Activated naive CD8-positive, alpha-beta T cell treated with anti-CD3 and anti-CD28 coated beads, Interleukin-2, amount 50 U/mL, for 24 hours (primary cell): ENCODE data around the gene MFNG.
A peak's percentile ranks its signal among the peaks of the same experiment; 100 is the strongest.

Source experiments
- ATAC-seq: fragments of 150-1000 bp; cut with Tn5 transposase; one replicate; pipeline ENCODE4 v1.10.0; 2021
- DNase-seq: peaks from one replicate; pipeline ENCODE4 v3.0.0; 2021
- H3K27ac Mint-ChIP-seq: one replicate; pipeline ENCODE4 v1.8.0; 2021; ENCODE audit warnings: mild to moderate bottlenecking, mixed read lengths
- H3K27me3 Mint-ChIP-seq: one replicate; pipeline ENCODE4 v1.8.0; 2021; ENCODE audit warnings: mixed read lengths
- H3K36me3 Mint-ChIP-seq: one replicate; pipeline ENCODE4 v1.8.0; 2021; ENCODE audit warnings: low read depth, mixed read lengths
- H3K4me1 Mint-ChIP-seq: one replicate; pipeline ENCODE4 v1.8.0; 2021; ENCODE audit warnings: mixed read lengths
- H3K4me3 Mint-ChIP-seq: one replicate; pipeline ENCODE4 v1.8.0; 2021; ENCODE audit warnings: mild to moderate bottlenecking, moderate library complexity, mixed read lengths
- H3K9me3 Mint-ChIP-seq: one replicate; pipeline ENCODE4 v1.8.0; 2021; ENCODE audit warnings: mixed read lengths

Gene MFNG

DNA sequence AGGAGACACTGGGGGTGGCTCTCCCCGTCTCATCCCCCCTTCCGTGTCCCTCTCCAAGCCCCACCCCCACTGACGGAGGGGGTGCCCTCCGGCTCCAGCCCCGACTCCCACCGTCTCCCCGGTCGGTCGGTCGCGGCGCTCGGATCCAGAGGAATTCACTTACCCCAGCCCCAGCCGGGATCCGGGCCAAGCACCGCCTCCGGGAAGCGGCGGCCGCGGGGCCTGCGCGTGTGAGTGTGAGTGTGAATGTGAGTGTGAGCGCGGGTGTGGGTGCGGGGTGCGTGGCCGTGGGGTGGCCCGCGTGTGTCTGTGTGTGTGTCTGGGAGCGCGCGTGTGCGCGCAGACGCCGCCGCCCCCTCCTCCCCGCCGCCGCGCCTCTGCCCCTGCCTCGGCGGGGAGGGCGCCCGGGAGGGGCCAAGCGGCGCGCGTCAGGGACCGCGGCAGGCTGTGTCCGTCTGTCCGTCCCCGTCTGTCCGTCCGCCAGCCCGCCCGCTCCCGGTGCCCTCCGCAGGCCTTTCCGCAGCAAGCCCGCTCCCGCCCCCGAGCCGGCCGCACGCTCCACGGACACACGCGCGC is 59.0 kb downstream of the MFNG start, which contains the start of gene ELFN2:
Gene ELFN2 (minus strand): TSS at position 345 of the 576 bp plus-strand sequence. CDS start 51,945 bp downstream, outside the sequence.
- H3K4me1 Mint-ChIP-seq, result peaks cover 24% of the 10 kb centered on the region
- DNase-seq, result no peak
- H3K9me3 Mint-ChIP-seq, result no peaks in the 10 kb centered on the region
- no peak within 1 kb of the TSS for H3K27ac Mint-ChIP-seq
- no peaks in the 10 kb centered on the region for H3K36me3 Mint-ChIP-seq
- no peak within 1 kb of the TSS for H3K4me3 Mint-ChIP-seq
- H3K27me3 Mint-ChIP-seq, result peaks cover 63% of the 10 kb centered on the region
- no peak for ATAC-seq

DNA sequence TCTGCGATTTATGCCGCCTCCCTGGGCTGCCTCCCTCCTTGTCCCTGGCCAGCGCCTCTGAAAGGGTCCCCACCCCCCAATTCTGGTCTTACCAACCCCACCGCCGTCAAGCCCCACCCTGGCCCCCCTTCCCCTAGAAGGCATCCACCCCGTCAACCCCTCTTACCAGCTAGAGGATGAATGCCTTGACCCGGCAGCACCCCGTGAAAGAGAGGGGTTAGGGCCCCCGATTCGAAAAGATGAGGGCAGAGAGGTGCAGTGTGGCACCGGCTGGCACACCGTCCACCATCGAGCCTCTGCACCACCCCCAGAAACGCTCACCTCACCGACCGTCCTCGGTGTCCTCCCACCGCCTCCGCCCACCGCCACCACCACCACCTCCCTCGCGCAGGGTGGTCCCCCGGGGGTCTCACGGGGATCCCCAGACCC is 59.5 kb downstream of the MFNG start:
- Mint-ChIP-seq H3K4me1 (peaks cover 22% of the 10 kb centered on the region), H3K36me3 (no peaks in the 10 kb centered on the region), H3K27me3 (peaks cover 67% of the 10 kb centered on the region), H3K4me3 (no peak overlapping the region), H3K27ac (no peak overlapping the region), H3K9me3 (no peaks in the 10 kb centered on the region)
- DNase-seq, result no peak
- ATAC-seq, result no peak

DNA sequence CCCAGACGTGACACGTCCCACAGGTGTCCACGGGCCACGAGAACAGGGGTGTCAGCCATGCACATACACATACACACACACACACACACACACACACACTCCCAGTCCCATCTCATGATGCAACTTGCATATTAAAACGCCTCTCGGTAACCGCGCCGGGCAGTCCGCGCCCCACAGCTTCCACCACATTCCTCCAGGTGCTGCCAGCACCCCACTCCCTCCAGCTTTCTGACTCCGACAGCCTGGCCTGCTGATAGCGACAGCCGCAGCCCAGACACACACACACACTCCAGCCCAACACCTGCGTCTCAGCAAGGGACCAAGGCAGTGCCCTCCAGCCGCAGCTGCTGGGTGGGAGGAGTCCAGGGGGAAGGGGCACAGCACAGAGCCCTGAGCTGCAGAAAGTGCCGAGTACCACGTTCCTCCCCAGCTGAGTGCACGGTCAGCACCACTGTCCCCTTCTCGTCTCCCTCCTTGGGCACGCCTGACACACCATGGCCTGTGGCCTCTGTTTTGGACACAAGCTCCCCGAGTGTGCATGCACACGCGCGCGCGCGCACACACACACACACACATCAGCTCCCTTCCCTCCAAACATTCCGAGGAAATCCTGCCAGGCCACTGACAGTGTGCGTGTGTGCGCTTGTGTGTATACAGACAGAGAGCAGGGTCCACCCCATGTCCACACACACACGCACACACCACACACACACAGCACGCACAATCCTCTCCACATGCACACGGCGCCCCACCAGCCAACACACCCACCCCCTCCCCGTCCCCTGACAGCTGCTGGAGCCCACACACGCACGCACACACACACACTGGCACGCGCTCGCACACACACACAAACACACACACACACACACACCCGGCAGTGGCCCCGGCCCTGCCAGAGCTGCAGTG is 60.1 kb downstream of the MFNG start:
- no peak for ATAC-seq
- H3K4me3 Mint-ChIP-seq, result no peak overlapping the region

DNA sequence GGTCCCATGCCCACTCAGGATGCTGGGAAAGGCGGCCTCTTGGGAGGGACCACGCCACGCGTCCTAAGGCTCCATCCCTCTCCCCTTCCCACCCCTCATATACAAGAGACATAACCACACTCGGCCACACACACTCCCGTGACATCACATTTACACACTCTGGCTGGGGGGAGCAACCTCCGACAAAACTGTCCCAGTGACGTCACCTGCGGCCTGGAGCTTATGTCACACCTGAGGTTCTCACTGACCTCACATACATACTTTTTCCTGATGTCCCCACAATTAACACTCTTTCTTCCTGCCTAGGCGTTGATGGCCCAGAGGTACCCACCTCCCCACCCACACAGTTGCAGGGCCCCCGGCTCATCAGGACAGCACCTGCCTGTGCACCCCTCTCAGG is 60.8 kb downstream of the MFNG start:
- no peak for DNase-seq
- Mint-ChIP-seq H3K4me1 (peaks cover 16% of the 10 kb centered on the region), H3K36me3 (no peaks in the 10 kb centered on the region), H3K27ac (no peak overlapping the region), H3K9me3 (no peaks in the 10 kb centered on the region), H3K4me3 (no peak overlapping the region), H3K27me3 (peaks cover 70% of the 10 kb centered on the region)
- no peak for ATAC-seq

More for the DNA sequence above, 60.1 kb downstream of the MFNG start:
- Mint-ChIP-seq H3K9me3 (no peaks in the 10 kb centered on the region), H3K27ac (no peak overlapping the region), H3K27me3 (peaks cover 70% of the 10 kb centered on the region), H3K4me1 (peaks cover 18% of the 10 kb centered on the region), H3K36me3 (no peaks in the 10 kb centered on the region)
- no peak for DNase-seq

DNA sequence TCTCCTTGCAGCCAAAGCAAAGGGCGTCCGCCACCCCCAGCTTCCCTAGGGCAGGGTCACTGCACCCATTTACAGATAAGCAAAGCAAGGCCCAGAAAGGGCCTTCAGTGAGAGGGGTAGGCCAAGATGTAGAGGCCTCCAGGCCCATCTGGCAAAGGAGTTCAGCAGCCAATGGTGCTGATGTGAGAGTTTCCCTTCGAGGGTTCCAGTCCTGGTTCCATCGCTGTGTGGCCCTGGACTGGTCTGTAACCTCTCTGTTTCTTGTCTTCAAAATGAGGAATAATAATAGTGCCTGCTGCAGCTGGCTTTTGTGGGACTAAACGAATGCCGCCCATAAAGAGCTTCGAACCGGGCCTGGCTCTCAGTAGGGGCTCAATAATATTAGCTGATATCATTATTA is 62.9 kb downstream of the MFNG start:
- ATAC-seq (no peak), DNase-seq (no peak)
- H3K4me3 Mint-ChIP-seq, result no peak overlapping the region
- H3K27ac Mint-ChIP-seq, result no peak overlapping the region
- peaks cover 70% of the 10 kb centered on the region for H3K27me3 Mint-ChIP-seq
- no peaks in the 10 kb centered on the region for H3K36me3 Mint-ChIP-seq
- H3K4me1 Mint-ChIP-seq, result peaks cover 20% of the 10 kb centered on the region
- H3K9me3 Mint-ChIP-seq, result no peaks in the 10 kb centered on the region

DNA sequence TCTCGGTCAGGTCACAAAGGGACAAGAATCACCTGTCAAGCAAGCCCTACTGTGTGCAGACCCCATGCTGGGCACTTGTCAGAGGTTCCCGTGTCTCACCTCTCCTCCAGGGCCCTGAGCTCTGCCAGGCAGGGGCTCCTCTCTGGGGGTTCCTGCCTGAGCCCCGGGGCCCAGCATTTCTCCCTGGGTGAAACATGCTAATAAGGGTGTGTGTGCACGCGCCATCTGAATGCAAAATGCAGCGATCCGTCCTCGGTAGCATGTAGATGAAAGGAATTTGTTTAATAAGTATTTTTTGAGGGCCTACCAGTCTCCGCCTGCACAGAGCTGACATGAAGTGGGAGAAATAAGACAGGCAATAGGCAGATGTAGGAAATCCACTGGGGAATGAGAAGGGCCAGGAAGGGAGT is 64.7 kb downstream of the MFNG start:
- Mint-ChIP-seq H3K4me3 (no peak overlapping the region), H3K27me3 (peaks cover 70% of the 10 kb centered on the region), H3K4me1 (peaks cover 27% of the 10 kb centered on the region)

DNA sequence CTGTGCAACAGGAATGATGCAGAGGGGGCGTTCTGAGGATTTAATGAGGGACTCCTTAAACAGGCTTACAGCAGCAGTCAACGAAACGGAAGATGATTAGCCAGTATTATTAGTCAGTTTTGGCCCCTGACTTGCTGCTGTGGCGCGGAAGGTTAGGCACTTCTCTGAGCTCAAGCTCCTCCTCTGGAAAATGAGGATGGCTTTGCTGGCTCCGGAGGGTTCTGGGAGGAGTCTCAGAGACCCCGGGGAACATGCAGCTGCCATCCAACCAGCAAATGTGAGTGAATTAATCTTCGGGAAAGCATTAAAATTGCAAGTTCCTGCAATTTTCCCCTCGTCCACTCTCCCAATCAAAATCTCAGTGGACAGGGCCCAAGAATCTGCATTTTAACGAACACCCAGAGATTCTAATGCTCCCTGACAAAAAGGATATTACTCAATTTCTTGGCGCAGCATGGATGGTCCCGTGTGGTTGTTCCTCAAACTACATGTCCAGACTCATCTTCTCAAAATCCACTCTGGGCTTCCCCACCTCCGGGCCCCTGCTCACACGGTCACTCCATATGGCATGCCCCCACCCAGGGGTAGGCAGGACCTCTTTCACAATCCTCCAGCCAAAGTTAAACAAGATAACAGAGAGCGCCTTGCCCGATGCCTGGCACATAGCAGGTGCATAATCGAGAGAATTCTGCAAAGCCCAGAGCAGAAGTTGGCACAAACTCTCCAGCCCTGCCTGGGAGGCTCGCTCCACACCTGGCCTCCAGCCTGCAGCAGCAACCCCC is 65.3 kb downstream of the MFNG start:
- DNase-seq, result no peak
- peaks cover 70% of the 10 kb centered on the region for H3K27me3 Mint-ChIP-seq
- H3K9me3 Mint-ChIP-seq, result no peaks in the 10 kb centered on the region
- H3K4me1 Mint-ChIP-seq, result peaks cover 29% of the 10 kb centered on the region
- H3K36me3 Mint-ChIP-seq, result no peaks in the 10 kb centered on the region
- no peak for ATAC-seq
- H3K4me3 Mint-ChIP-seq, result peak overlapping the region; percentile 70
- H3K27ac Mint-ChIP-seq, result no peak overlapping the region

More for the DNA sequence above, 64.7 kb downstream of the MFNG start:
- no peak for ATAC-seq
- H3K27ac Mint-ChIP-seq, result no peak overlapping the region
- no peaks in the 10 kb centered on the region for H3K9me3 Mint-ChIP-seq
- no peaks in the 10 kb centered on the region for H3K36me3 Mint-ChIP-seq
- no peak for DNase-seq

DNA sequence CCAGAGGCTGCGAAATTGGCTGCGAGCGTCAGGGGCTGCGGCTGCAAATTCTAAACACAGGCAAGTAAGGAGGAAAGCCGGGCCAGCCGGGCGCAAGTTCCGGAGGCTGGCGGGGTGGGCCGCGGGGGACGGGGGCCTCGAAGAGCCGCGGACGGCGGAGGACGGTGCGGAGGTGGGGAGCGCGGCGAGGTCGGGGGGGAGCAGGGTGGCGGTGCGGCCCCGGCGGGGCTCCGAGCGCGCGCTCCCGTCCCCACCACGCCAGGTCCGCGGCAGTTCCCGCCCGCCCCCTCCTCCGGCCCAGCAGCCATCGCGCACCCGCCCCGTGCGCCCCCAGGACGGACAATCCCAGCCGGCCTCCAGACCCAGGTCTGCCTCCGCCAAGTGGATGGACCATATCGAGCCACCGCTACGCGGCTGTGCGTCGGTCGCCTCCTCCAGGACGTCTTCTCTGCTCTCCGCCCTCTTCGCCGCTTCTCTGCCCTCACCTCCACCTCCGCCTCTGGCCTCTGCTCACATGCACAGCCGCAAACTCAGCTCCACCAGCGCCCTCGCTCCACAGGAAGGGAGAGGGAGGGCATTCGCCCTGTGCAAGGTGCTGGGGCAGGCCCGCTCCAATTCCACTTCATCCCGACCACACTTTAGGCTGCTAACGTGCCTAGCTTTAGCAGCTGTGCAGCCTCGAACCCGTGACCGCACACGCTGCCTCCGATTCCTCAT is 66.1 kb downstream of the MFNG start:
- Mint-ChIP-seq H3K27me3 (peaks cover 70% of the 10 kb centered on the region), H3K4me1 (peaks cover 30% of the 10 kb centered on the region), H3K9me3 (no peaks in the 10 kb centered on the region), H3K36me3 (no peaks in the 10 kb centered on the region), H3K4me3 (peak overlapping the region; percentile 70), H3K27ac (no peak overlapping the region)
- peak; percentile 33 for DNase-seq
- ATAC-seq, result peak; percentile 44

DNA sequence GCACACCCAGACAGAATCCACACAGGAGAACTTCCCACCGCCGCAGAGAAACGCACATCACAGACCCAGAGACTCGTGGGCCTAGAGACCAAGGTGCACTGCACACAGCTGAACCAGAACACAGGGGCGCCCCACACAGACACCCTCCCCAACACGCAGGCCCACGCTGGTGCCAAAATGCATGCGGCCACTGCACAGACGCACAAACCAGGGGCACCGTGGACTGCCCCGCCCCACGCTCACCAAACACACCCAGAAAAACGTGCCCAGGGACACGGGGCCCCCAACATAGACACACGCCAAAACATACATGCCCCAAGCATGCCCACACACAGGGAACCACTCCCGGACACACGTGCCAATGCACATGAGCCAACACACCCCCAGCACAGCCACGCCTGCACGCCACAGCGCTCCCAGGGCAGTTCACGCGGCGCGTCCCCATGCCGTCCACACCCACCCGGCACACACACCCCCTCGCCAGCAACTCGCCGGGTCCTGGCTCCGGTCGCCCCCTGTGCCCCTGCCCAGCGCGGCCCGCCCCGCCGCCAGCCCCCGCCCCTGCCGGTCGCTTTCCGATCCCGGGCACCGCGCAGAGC is 66.7 kb downstream of the MFNG start:
- Mint-ChIP-seq H3K4me1 (peaks cover 30% of the 10 kb centered on the region), H3K9me3 (no peaks in the 10 kb centered on the region), H3K27ac (no peak overlapping the region), H3K36me3 (no peaks in the 10 kb centered on the region), H3K27me3 (peaks cover 71% of the 10 kb centered on the region), H3K4me3 (peak overlapping the region; percentile 65)
- DNase-seq (no peak), ATAC-seq (no peak)
